H1 (cell line): Measurements from ENCODE around the gene VSTM4. TPM values are rescaled to one million over a fixed set of nuclear protein-coding genes. Genes with fewer than 3 reads are reported as not detected.

Experiments used
- CEBPB ChIP-seq: IDR thresholded peaks from 2 replicates; pipeline ENCODE4 v1.6.1; 2012; ENCODE audit warnings: low read depth, low read length
- CTBP2 ChIP-seq: IDR thresholded peaks from 2 replicates; pipeline ENCODE4 v1.7.0; 2011; ENCODE audit warnings: borderline replicate concordance, mild to moderate bottlenecking, moderate library complexity, mixed read lengths, low read length; ENCODE audit not compliant: insufficient read depth, insufficient read length
- KDM1A ChIP-seq: fragments of 200-600, 300-600 bp; sonication (generic); IDR thresholded peaks from 2 replicates; pipeline ENCODE4 v1.7.1; 2016; ENCODE audit warnings: mild to moderate bottlenecking, low read length, borderline replicate concordance
- polyA plus RNA-seq, 7 experiments: library from polyadenylated mRNA; depleted of rRNA in 3 of 7; stranded (reverse) in 5 of 7; unstranded in 2 of 7; fragments of >200 nt in 5 of 7; fragments of 200-250 nt in 2 of 7; gene quantifications; 1 replicate in 5 of 7; 2 replicates in 1 of 7; 4 replicates in 1 of 7; pipeline versions ENCODE4 v1.2.1 to v1.2.3, GENCODE V29; 2011 to 2013; ENCODE audit warnings: missing spikeins in 2 of 7, mixed read lengths in 2 of 7
- total RNA-seq: library from RNA; stranded (reverse); fragmentation: NEBNext Ultra II Directional; extraction: Animal tissue kit (Norgen Biotek cat#: 25700); gene quantifications from 2 replicates; pipeline ENCODE4 v1.2.1, GENCODE V29; 2021

Gene VSTM4
- total and polyA plus RNA-seq, 2 of the 8 experiments (the other 6 are each of a cell fraction or from before 2014, with no cell fraction given): 0.48 to 0.73 TPM

- TF ChIP-seq KDM1A (no peak), CTBP2 (no peak), CEBPB (no peak)
Observed at GRCh38 chr10:49080965-49081364, 34.4 kb downstream of the VSTM4 start (continued).
